Mucosa of rectum (tissue), 2 donors: Measurements from ENCODE around the gene DENND10.
"Not testable (repeated sequence)": the region's sequence is repeated elsewhere in the genome, so short reads cannot be mapped to it uniquely, and the experiment has no call there.

Experiments
- H3K27ac ChIP-seq, 2 donors: one replicate each; pipeline ENCODE4 v1.7.0; 2013; ENCODE audit warnings: inconsistent platforms in 2 of 2, low read depth in 2 of 2, low read length in 2 of 2
- H3K27me3 ChIP-seq, 2 donors: one replicate each; pipeline ENCODE4 v1.7.0; 2013; ENCODE audit warnings: low read length in 2 of 2; ENCODE audit not compliant: control insufficient read depth in 2 of 2, insufficient read depth in 2 of 2
- H3K36me3 ChIP-seq, 2 donors: one replicate each; pipeline ENCODE4 v1.7.0; 2013; ENCODE audit warnings: low read length in 2 of 2; ENCODE audit not compliant: control insufficient read depth in 2 of 2, insufficient read depth in 2 of 2
- H3K4me1 ChIP-seq, 2 donors: one replicate each; pipeline ENCODE4 v1.7.0; 2013; ENCODE audit warnings: low read length in 2 of 2, mild to moderate bottlenecking in 1 of 2; ENCODE audit not compliant: control insufficient read depth in 2 of 2, insufficient read depth in 2 of 2
- H3K4me3 ChIP-seq, 2 donors: one replicate each; pipeline ENCODE4 v1.7.0; 2013; ENCODE audit warnings: low read length in 2 of 2
- H3K9ac ChIP-seq, 2 donors: one replicate each; pipeline ENCODE4 v1.7.0; 2013; ENCODE audit warnings: low read length in 2 of 2, low read depth in 1 of 2, mild to moderate bottlenecking in 1 of 2
- H3K9me3 ChIP-seq, 2 donors: one replicate each; pipeline ENCODE4 v1.7.0; 2013; ENCODE audit warnings: low read length in 2 of 2; ENCODE audit not compliant: control insufficient read depth in 2 of 2
- donor health status: healthy.
- donor health status: Normal muscosa, but diverticular disease.

DENND10 gene

DNA sequence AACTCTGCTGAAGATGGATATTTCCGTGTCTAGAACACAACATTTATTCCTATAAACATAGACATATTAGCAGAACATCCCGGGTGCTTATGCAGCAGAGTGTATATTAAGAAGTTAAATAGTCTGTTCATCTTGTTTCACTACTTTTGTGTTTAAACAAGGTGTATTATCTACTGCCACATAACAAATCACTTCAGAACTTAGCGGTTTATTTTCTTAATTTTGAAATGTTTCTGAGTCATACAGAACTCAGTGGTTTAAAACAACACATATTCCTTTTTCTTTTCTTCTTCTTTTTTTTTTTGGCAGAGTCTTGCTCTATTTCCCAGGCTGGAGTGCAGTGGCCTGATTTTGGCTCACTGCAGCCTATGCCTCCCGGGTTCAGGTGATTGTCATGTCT lies 25.8 kb downstream of the DENND10 start:
- Histone ChIP-seq H3K4me3 (no peak overlapping the region), H3K27ac (no peak overlapping the region), H3K9ac (no peak overlapping the region), H3K9me3 (no peaks in the 10 kb centered on the region), H3K27me3 (no peaks in the 10 kb centered on the region), H3K36me3 (peaks cover 24 to 40% of the 10 kb centered on the region in 2 donors), H3K4me1 (no peaks in the 10 kb centered on the region)

- Histone ChIP-seq H3K27me3 (no peaks in the 10 kb centered on the region), H3K36me3 (peaks cover 17 to 30% of the 10 kb centered on the region in 2 donors), H3K4me1 (no peaks in the 10 kb centered on the region), H3K9me3 (no peaks in the 10 kb centered on the region), H3K4me3 (peak overlapping the region; percentile 13 to 67), H3K9ac (peak overlapping the region; percentile 3 to 33), H3K27ac (peak overlapping the region in 1 of 2 donors; percentile 60)
Measured at GRCh38 chr10:119131512-119132240, 27.8 kb downstream of the DENND10 start.

- no peaks in the 10 kb centered on the region for H3K27me3 ChIP-seq
- H3K4me1 ChIP-seq, result no peaks in the 10 kb centered on the region
- no peaks in the 10 kb centered on the region for H3K9me3 ChIP-seq
- H3K4me3 ChIP-seq, result no peak overlapping the region
- H3K36me3 ChIP-seq, result peaks cover 17 to 30% of the 10 kb centered on the region in 2 donors
- no peak overlapping the region for H3K27ac ChIP-seq
- no peak overlapping the region for H3K9ac ChIP-seq
Measured at GRCh38 chr10:119132521-119133345, 28.8 kb downstream of the DENND10 start.

- H3K4me3 ChIP-seq, result no peak overlapping the region
- no peak overlapping the region for H3K27ac ChIP-seq
- H3K9me3 ChIP-seq, result no peaks in the 10 kb centered on the region
- no peaks in the 10 kb centered on the region for H3K27me3 ChIP-seq
- no peak overlapping the region for H3K9ac ChIP-seq
- H3K36me3 ChIP-seq, result peaks cover 16 to 28% of the 10 kb centered on the region in 2 donors
- no peaks in the 10 kb centered on the region for H3K4me1 ChIP-seq
Measured at GRCh38 chr10:119133949-119134348, 30.0 kb downstream of the DENND10 start.

DNA sequence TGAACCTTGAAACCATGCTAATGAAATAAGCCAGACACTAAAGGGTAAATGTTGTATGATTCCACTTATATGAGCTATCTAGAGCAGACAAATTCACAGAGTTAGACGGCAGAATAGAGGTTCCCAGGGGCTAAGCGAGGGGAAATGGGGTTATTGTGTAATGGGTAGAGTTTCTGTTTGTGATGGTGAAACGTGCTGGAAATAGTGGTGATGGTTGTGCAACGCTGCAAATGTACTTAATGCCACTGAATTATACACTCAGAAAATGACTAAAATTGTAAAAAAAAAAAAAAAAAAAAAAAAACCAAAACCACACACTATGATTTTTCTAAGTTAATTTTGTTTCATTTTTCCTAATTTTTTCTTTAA lies 31.6 kb downstream of the DENND10 start:
- Histone ChIP-seq H3K9ac (no peak overlapping the region), H3K4me1 (no peaks in the 10 kb centered on the region), H3K36me3 (peaks cover 11 to 18% of the 10 kb centered on the region in 2 donors), H3K9me3 (no peaks in the 10 kb centered on the region), H3K27me3 (no peaks in the 10 kb centered on the region), H3K4me3 (no peak overlapping the region), H3K27ac (no peak overlapping the region)

GRCh38 chr10:119136084-119136483 lies 32.2 kb downstream of the DENND10 start:
- Histone ChIP-seq H3K4me3 (no peak overlapping the region), H3K9ac (no peak overlapping the region), H3K27ac (no peak overlapping the region), H3K27me3 (no peaks in the 10 kb centered on the region), H3K36me3 (peaks cover 17 to 20% of the 10 kb centered on the region in 2 donors), H3K4me1 (no peaks in the 10 kb centered on the region), H3K9me3 (no peaks in the 10 kb centered on the region)

DNA sequence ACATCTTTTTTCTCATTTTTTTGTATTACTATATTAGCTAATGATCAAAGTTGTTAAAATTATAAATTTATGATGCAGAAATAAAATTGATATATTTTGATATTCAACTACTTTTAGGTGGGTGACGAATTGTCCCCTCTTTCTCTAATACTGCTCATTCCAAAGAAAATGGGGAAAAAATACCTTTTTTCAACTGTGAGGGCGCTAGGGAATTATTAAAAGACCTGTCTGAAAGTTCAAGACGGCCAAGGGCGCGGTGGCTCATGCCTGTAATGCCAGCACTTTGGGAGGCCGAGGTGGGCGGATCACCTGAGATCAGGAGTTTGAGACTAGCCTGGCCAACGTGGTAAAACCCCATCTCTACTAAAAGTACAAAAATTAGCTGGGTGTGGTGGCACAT lies 34.0 kb downstream of the DENND10 start:
- not testable (repeated sequence) for H3K27me3 ChIP-seq, H3K9me3 ChIP-seq, H3K9ac ChIP-seq, H3K4me1 ChIP-seq, H3K27ac ChIP-seq, H3K4me3 ChIP-seq
- peaks cover 13 to 20% of the 10 kb centered on the region in 2 donors for H3K36me3 ChIP-seq

DNA sequence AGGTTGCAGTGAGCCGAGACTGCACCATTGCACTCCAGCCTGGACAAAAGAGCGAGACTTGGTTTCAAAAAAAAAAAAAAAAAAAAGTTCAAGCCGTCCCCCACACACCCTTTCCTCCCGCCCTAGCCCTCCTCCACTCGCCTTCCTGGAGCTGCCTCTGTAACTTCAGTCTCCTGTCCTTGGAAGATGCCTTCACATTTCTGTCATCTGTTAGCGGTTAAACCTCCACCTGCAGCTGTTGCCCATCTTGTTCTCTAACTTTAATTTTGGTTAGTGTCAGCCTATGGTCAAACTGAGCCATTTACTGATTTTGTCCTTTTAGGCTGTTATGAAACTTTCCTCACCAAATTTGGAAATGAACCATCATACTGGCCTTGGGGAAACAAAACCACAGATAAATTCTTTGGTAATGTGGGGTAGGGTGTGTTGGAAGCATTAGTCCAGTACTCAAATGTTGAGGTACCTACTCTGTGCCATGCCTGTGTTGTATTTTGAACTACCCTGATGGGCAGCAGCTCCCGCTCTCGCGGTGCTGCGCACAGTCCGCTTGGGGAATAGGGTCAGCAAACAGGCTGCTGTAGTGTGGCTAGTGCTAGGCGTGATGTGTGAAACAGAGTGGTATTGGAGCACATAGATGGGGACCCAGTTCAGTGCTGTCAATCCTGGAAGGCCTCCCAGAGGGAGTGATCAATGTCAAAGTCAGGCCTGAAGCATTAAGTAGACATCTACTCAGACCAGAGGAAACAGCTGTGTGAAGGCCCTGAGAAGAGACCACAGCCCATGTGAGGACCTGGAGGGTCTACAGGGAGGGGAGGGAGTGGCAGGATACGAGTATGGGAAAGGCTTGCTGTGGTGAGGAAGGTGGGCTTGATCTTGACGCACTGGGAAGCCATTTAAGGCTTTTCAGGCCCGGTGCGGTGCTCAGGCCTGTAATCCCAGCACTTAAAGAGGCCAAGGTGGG lies 34.7 kb downstream of the DENND10 start:
- no peak overlapping the region for H3K9ac ChIP-seq
- peaks cover 11 to 16% of the 10 kb centered on the region in 2 donors for H3K36me3 ChIP-seq
- no peak overlapping the region for H3K27ac ChIP-seq
- no peaks in the 10 kb centered on the region for H3K9me3 ChIP-seq
- H3K4me3 ChIP-seq, result no peak overlapping the region
- H3K27me3 ChIP-seq, result no peaks in the 10 kb centered on the region
- H3K4me1 ChIP-seq, result no peaks in the 10 kb centered on the region

- H3K27me3 ChIP-seq, result no peaks in the 10 kb centered on the region
- H3K36me3 ChIP-seq, result peaks cover 10 to 16% of the 10 kb centered on the region in 2 donors
- no peak overlapping the region for H3K9ac ChIP-seq
- H3K27ac ChIP-seq, result no peak overlapping the region
- no peak overlapping the region for H3K4me3 ChIP-seq
- no peaks in the 10 kb centered on the region for H3K9me3 ChIP-seq
- no peaks in the 10 kb centered on the region for H3K4me1 ChIP-seq
Measured at GRCh38 chr10:119139464-119140067, 35.7 kb downstream of the DENND10 start.
